NCI-H1048 (cell line): ENCODE results near the gene CSRP1.
A peak's percentile ranks its signal among the peaks of the same experiment; 100 is the strongest.
"Not testable (repeated sequence)": the region's sequence is repeated elsewhere in the genome, so short reads cannot be mapped to it uniquely, and the experiment has no call there.

ENCODE experiments used
- DNase-seq: peaks from one replicate; lab custom pipeline; 2025; lab: John Stamatoyannopoulos, UW

CSRP1 gene

DNA sequence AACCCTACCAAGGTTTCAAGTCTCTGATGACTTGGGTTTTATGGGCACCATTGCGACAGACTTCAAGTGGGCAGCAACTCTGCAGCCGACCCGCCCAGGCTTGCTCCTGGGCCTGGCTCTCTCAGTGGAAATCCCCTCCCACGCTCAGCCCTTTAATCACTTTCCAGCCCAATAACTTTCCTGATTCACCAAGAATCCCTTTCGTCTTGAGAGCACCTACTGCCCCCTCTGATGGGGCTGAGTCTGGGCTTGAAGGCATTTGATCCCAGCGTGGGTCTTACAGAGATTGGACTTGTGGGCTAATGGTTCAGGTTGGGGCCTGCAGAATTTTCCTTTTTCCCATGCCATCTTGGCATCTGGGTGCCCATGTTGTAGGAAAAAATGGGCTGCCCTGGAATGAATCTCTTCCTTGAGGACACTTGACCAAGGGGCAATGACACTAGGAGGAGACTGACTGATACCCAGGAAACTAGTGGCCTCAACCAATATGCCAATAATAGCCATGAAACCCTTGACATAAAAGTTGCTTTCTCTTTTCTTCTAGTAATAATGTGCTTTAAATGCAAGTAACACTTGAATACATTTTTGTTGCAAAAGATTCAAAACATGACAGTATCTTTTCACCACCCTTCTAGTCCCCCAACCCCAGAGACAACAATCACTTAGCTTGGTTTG is 30.1 kb downstream of the CSRP1 start:
- DNase-seq: no peak

DNA sequence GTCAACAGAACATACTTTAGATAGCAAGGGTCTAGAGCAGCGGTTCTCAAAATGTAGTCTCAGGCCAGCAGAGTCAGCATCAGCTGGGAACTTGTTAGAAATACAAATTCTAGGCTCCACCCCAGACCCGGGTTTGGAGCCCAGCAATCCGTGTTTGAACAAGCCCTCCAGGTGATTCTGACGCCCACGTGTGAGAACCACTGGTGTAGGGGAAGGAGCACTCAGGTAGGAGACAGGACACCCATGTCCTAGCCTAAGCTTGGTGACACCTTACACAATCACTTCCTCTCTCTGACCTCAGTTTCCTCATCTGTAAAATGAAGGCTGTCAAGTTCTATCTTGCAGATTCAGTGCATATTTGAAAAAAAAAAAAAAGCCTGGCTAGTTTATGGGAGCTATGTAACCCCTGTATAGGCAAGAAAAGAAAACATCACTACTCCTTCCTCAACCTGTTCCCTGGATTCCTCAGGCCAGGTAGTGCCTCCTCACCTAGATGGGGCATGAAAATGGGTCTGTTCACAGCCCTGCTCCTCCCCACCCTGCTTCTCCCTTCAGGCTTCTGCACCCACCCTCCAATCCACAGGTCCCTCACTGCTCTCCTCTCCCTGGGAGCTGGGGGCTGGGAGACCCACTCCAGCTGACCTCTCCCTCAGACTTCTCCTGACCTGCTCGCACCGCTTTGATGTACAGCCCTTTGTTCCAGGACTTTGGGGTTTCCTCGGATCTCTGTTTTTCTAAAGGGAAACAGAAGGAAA is 30.8 kb downstream of the CSRP1 start:
- DNase-seq: no peak

DNA sequence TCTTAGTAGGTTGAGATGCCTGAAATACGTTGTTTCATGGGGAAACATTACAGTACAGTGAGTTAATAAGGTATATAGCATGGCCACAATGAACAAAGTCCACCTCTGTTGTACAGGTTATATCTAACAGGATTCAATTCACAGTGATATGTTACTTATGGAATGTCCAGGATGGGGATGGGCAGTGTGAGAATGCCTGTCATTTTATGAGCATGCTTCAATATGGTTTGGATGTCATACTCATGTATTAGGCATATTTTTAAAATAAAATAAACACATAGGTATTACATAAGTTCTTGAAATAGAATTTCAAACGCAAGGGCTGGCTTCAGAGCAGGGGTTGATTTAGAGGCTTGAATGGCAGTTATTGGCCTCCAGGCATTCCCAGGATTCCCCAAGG is 31.8 kb downstream of the CSRP1 start:
- DNase-seq: no peak

DNA sequence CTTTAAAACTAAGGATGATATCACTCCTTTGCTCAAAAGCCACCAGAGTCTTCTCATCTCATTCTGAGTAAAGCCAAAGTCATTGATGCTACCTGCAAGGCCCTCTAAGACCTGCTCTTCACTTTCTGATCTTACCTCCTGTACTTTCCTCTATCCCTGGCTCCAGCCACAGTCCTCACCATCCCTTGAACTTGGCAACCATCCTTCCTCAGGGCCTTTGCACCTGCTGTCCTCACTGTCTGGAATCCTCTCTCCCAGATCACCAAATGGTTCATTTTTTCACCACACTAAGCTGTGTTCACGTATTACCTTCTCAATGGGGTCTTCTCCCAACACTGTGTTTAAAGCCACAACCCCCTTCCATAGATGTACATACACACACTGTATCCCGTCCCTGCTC is 33.6 kb downstream of the CSRP1 start:
- DNase-seq: no peak

DNA sequence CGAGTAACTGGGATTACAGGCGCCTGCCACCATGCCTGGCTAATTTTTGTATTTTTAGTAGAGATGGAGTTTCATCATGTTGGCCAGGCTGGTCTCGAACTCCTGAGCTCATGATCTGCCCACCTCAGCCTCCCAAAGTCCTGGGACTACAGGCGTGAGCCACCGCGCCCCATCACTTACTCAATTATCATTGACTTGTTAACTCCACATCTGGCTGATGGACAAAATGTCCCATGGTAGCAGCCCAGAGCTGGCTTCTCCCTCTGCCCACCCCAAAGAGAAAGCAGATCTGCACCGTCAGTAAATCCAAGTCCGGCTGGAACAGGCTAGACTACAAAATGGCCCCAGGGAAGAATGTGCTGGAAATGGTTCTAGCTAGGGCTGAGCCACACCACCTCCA is 34.6 kb downstream of the CSRP1 start:
- not testable (repeated sequence) for DNase-seq

DNA sequence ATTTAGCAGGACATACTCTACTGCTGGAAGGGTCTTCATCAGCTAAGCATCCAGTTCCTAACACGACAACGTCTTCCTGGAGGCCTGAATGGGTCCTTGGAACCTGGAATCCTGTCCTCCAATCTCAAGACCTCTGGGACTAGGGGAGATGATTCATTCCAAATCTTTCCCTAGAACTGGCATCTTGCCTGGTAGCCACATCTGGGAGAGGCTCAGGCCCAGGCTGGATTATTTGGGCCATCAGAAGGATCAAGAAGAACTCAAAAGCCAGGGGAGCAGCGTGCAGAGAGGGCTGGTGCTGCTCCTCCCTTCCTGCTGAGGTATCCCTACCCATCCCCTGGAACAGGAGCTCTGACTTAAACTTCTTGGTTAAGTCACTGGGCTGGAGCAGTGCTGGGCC is 35.2 kb downstream of the CSRP1 start:
- no peak for DNase-seq

DNA sequence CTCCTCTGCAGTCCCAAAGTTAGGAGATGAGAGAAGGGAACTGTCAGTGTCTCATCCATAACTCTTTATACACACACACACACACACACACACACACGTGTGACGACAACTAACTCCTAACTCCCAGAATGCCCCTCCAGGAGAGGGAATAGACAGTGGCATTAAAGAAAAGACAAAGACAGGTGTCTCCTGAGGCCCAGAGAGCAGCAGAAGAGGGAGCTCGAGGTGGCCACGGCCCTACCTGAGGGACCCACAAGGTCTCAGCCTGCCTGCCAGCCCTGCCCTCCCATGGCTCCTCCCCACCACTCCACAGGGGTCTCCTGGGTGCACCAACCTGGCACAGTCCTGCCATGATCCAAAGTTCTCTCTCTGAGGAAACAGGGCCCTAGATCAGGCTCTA is 36.3 kb downstream of the CSRP1 start:
- no peak for DNase-seq

DNA sequence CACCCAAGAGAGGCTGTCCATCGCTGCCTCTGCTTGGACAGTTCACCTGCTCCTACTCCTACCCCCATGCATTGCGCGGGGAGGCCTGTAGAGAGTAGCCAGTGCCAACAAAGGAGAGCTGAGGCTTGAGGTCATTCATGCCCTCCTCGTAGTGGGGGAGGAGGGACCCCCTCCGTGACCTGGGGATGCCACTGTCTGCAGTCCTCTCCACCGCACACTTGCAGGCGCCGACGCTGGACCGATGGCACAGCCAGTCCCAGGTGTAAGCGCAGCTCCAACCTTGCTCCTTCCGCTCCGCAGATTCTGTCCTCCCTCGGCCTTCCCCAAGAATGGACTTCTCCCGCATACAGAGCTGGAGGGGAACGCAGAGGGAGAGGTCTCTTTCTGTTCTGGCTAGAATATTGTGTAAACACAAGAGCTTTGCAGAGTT is 37.3 kb downstream of the CSRP1 start:
- DNase-seq: no peak

DNA sequence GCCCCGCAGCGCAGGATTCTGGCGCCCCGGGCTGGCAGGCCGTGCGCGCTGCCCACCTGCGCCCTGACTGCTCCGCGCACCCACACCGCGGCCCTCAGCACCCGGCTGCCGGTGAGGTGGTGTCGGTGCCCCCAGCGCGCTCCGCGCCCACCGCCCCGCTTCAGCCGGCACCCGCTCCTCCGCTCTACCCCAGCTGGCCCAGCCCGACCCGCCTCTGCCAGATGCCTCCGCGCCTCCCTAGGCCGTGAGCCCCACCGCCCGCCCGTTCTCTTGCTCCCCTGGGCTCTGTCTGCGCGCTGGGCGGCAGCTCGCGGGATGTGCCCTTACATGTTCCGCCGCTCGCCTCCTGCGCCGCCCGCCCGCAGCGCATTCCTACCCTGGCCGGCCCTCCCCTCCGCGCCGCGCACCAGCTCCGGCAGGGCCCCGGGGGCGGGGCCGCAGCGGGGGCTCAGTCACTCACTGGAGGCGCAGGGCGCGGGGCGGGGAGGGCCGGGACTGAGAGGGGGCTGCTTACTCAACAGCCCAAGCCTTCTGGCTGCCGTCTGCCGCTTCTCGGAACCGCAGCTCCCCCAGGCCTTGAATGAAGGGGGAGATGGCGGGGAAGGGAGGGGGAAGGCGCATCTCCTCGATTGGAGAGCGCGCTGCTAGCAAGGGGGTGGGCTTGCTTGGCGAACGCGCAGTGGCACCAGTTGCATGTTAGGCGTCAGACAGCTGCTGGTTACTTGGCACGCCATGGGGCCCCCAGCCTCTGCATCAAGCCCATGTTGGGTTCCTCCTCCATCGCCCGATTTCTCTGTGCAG is 37.9 kb downstream of the CSRP1 start, which contains the start of gene PHLDA3:
Gene PHLDA3, minus strand, starts transcription at position 345 of the 801 bp plus-strand sequence. CDS start 402 bp downstream, outside the sequence.
- peak; percentile 80 for DNase-seq

DNA sequence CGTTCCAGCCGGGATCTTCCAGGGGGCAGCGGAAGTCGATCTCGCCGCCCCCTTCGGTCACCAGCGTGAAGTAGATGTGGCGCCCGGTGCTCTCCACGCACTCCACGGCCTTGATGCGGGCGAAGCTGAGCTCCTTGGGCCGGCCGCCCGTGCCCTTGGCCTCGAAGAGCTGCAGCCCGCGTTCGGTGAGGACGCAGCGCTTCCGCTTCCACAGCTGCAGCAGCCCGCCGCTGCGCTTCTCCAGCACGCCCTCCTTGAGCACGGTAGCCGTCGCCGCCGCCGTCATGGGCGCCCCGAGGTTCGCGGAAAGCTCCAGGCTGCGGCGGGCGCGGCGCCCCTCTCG is 38.5 kb downstream of the CSRP1 start:
- no peak for DNase-seq

DNA sequence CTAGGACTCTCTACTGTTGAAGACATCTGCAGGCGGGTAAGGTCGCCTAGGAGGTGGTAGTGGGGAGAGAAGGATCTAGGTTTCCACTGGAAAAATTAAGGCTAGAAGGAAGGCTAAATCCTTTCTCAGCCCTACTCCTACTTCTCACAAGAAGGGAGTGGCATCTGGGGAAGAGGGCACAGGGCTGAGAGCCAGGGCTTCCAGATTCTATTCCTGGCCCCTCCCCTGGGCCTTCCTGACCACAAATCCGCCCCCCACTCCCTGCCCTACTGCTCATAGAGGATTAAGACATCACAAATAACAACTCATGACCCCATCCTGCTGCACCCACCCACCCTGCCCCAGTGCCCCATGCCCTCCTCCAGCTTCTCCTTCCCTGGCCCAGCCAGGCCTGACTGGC is 40.4 kb downstream of the CSRP1 start:
- DNase-seq: no peak

DNA sequence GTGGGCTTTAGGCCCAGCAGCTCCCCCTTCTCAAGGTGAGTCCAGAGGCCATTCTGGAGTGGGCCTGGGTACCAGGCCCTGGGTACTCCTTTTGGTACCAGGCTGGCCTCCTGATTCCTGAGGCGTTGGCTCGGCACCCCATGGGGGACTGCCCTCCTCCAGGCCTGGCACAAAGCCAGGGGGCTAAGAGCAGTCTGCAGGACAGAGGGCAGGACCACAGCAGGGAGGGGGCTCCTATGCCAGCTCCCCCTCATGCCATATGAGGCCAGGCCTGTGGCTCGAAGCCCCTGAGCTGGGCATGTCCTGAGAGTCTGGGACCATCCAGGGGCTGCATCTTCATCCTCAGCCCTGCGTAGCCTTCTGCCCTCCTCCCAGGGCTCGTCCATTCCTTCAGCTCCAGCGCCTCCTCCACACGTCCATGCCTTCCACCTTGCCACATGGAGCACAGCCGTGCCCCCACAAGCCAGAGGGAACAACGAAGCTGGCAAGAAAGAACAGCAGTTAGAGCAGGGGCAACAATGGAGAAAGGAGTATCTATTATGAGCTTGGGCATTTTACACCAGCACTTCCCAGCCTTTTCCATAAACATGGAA is 41.1 kb downstream of the CSRP1 start:
- DNase-seq: no peak

DNA sequence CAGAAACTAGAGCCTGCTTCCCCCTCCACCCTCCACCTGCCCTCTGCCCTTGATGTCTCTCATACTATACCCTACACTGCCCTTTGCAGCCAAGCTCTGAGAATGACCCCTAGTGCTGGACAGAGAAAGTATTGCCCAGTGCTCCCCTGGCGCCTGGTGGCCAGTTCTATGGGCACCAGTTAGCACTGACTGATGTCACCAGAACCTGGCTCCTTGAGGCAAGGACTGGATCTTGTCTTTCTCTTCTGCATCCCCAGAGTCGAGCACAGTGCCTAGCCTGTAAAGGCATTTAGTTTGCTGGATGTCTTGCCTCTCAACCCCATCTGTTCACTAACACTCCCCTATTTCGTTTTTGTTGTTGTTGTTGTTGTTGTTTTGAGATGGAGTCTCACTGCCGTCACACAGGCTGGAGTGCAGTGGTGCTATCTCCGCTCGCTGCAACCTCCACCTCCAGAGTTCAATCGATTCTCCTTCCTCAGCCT is 43.8 kb downstream of the CSRP1 start:
- DNase-seq: no peak

DNA sequence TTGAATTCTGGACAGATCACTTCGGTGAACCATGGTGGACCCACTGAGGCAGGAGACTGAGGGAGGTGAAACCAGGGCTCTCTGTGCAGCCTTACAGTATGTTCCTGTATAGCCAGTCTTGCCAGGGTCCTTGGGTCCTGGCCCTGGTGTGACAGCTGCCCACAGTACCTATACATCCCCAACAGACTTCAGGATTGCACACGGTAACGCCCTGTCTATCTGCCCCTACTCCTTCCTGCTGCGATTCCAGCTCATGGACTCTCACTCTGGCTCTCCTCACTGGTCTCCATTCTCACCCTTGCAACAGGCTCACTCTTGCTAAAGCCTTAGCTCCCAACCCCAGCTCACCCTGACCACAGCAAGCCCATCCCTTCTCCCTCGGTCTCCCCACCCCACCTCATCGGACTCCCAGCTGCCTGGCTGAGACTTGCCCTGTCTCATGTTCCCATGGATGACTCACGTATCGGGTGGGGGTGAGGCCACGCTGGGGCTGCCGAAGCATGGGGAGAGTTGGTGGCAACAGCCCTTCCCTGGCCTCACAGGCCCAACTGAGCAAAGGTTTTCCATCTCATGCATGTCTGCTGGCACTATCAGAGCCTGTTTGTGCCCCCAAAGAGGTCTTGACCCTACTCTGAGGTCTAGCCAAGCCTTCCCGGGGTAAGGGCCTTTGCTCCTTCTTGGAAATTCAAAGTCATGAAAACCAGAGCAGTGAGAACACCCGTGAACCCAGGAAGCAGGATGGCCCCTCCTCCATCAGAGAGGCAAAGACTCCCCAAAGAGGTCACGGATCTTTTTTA is 45.1 kb downstream of the CSRP1 start:
- DNase-seq: no peak

DNA sequence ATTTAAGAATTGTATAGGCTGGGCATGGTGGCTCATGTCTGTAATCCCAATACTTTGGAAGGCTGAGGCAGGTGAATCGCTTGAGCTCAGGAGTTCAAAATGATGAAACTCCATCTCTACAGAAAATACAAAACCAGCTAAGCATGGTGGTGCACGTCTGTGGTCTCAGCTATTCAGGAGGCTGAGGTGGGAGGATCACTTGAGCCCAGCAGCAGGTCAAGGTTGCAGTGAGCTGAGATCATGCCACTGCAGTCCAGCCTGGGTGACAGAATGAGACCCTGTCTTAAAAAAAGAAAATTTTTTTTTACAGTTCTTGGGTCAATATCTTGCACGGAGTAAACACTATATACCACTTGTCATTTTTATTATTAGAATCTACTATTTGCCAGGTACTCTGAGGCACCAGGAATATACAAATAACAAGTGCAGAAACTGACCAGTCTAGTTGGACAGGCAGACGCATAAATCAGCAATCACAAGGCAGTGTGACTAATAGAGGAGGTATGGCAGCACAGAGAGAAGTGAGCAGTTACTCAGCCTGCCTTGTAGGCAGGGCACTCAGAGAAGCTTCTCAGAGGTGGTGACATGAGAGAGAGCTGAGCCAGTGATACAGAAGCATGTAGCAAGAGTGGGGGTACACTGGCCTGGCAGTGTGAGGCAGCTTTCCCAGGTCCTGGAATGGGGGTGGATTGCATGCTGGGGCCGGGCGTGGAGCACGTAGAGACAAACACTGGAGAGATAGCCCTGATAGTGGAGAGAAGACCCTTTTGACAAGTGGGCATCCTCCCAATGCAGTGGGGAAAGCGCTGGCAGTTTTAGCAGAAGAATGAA is 45.9 kb downstream of the CSRP1 start:
- no peak for DNase-seq

DNA sequence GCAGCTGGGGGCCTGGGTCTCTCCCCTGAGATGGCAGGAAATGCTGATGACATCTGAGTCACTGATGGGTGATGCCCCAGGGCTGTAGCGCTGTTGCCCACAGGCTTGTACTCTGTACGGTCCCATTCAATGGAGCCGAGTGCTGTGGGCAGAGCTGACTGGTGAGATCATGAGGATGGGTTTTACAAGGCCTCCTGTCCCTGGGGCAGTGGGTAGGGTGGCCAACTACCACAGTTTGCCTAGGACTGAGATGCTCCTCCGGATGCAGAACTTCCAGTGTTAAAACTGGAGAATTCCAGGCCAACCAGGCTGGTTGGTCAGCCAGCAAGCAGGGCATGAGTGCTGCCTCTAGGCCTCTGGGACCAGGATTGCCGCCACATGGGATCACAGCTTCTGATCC is 47.1 kb downstream of the CSRP1 start:
- no peak for DNase-seq

DNA sequence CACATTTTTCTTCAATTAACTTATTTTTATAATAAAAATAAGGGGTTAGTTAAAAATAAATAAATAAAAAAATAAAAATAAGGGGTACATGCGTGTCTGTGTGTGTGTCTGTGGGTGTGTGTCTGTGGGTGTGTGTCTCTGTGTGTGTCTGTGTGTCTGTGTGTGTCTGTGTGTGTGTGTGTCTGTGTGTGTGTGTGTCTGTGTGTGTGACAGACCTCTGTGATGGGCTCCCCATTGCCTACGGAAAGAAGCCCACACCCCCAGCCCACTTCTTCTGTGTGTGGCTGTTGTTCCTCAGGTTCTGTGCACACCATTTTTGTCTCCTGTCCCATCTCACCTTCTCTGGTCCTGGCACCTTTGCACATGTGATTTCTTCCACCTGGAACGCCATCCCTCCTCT is 47.9 kb downstream of the CSRP1 start:
- DNase-seq: no peak

DNA sequence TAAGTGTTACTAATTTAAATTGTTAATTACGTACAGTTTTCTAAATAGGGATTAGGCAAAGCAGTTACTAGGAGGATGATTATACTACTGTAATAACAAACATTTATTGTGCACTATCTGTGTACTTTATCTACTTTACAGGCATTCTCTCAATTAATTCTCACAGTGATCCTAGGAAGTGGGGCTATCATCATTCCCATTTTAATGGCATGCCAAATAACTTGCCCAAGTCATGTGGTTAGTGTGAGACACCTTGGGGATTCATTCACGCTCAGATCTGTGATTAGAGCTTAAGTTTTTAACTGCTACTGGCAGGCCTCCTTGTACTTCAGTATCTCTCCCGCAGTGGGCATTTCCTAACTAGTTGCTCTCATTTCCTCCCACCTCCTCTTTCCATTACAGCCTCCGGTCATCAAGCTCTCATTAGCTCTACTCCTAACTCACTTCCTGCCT is 49.4 kb downstream of the CSRP1 start:
- DNase-seq: no peak

DNA sequence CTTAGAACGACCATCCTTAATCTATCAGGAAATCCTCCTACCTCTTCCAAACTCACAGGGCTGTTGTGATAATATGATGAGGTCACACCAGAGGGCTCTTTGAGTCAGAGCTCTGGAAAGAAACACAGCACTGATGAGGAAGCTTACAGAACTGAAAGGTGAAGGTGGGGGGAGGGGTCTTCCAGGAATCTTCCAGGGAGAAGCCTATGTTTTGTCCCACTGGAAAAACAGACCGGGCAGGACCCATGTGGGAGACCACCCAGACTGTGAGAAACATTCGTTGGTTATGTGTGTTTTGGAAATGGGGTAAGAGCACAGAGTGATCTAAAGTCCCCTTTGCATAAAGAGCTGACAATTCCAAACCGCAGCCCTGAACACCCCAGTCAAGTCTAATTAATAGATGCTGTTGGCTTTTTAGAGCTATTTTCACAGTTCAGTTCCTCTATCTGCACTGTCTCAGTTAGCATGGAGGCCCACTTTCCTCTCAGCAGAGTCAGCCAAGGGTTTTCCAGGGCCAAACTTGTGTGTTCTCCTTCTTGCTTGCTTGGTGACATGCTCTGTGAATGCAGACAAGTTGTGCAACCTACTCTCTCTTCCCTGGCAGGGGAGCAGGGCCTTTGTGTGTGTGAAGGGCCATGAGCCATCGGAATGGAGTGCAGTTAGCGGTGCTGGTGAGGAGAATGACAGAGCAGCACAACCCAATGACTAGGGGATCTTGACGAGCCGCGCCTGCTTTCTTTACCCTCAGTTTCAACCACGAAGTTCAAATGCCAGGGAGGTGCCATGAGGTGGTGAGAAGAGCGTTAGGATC is 50.2 kb downstream of the CSRP1 start:
- no peak for DNase-seq

DNA sequence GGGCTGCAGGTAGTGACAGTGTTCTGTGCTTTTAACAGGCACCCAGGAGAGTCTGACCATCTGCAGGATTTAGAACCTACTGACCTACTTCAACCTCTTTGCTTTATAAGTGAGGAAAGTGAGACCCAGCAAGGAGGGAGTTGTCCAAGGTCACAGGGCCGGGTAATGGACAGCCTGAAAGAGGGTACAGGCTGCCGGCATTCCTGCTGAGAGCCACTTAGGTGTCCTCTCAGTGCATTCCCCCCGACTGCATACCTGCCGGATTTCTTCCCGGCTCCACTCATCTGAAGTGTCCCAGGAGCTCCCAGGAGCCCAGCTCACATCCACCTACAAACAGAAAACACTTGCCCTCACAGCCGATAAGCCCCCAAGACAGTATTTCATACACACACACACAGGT is 51.8 kb downstream of the CSRP1 start:
- no peak for DNase-seq
